Measurements from ENCODE around the gene CADPS.

- TF ChIP-seq SUZ12 (IDR thresholded peaks at IDR 0.05; ENCODE audit: extremely low read depth, insufficient read depth, insufficient read length) (no peak), YY1 (IDR thresholded peaks at IDR 0.05; ENCODE audit: insufficient read depth, insufficient read length) (no peak), ZNF274 (IDR thresholded peaks at IDR 0.05; ENCODE audit: low read depth, low read length) (no peak)
Measured at GRCh38 chr3:62538691-62539356, 336.4 kb downstream of the CADPS start.
